Measurements from ENCODE around the gene NIPAL1. TPM values are rescaled to one million over a fixed set of nuclear protein-coding genes. Genes with fewer than 3 reads are reported as not detected.

Gene NIPAL1
- total and polyA plus RNA-seq, 2 donors (not counting 3 experiments of a cell fraction or from before 2014, with no cell fraction given) = 0.36 to 1.7 TPM

- no peaks in the 10 kb centered on the region for H3K9me3 ChIP-seq (replicated peaks; ENCODE audit: control insufficient read depth, insufficient read depth, low read length)
- H3K9me1 ChIP-seq (replicated peaks; ENCODE audit: control insufficient read depth, extremely low read depth, insufficient read depth, low read length) = no peaks in the 10 kb centered on the region
- peaks cover 10% of the 10 kb centered on the region for H3K4me1 ChIP-seq (ENCODE audit: control insufficient read depth, extremely low read depth, insufficient read depth, low read length)
- TF ChIP-seq MAX (IDR thresholded peaks at IDR 0.05; ENCODE audit: insufficient read depth, insufficient read length) = no peak
- no peak for TF ChIP-seq FOS (IDR thresholded peaks at IDR 0.05; ENCODE audit: borderline replicate concordance, insufficient read depth, low read length)
- TF ChIP-seq CTCF (IDR thresholded peaks at IDR 0.05; ENCODE audit: extremely low read depth in 1 of 2, insufficient read depth in 1 of 2, low read depth in 1 of 2, low read length in 2 of 2) = no peak
- no peak for TF ChIP-seq GATA2 (IDR thresholded peaks at IDR 0.05; ENCODE audit: insufficient read depth, insufficient read length, low read depth, low read length)
- no peak for TF ChIP-seq POLR2A (IDR thresholded peaks at IDR 0.05; ENCODE audit: low read depth, low read length)
- TF ChIP-seq POLR2AphosphoS5 (IDR thresholded peaks at IDR 0.05; ENCODE audit: insufficient read depth, low read depth, low read length) = no peak
- TF ChIP-seq EZH2 (IDR thresholded peaks at IDR 0.05; ENCODE audit: borderline replicate concordance, low read depth, low read length, severe bottlenecking) = no peak
- no peak for TF ChIP-seq MYC (IDR thresholded peaks at IDR 0.05; ENCODE audit: low read depth, low read length)
- TF ChIP-seq JUN (IDR thresholded peaks at IDR 0.05; ENCODE audit: borderline replicate concordance, insufficient read depth, insufficient read length, low read depth) = no peak
- ChIA-PET POLR2A (no interaction called here), CTCF (no interaction called here)
- H3K79me2 ChIP-seq (ENCODE audit: control insufficient read depth, insufficient read depth, low read length) = no peaks in the 10 kb centered on the region
- H4K20me1 ChIP-seq (replicated peaks; ENCODE audit: control insufficient read depth, extremely low read depth, insufficient read depth, low read length) = no peaks in the 10 kb centered on the region
- H3K36me3 ChIP-seq (ENCODE audit: control insufficient read depth in 2 of 2, extremely low read depth in 1 of 2, insufficient read depth in 2 of 2, low read length in 2 of 2) = no peaks in the 10 kb centered on the region
- dilution Hi-C loops (cut with MboI; ENCODE audit: extremely low pct_ligation_motif_present, low sequenced_read_pairs) (no loop called here), intact Hi-C loops (cut with micrococcal nuclease) (no loop called here)
- BruUV-seq (replicated peaks) = no TSS peak
- H3K4me3 ChIP-seq (replicated peaks in 1 of 3; ENCODE audit: insufficient read depth in 1 of 3, low read depth in 1 of 3, low read length in 3 of 3) = no peak overlapping the region
- no peak overlapping the region for H3K4me2 ChIP-seq (ENCODE audit: insufficient read depth, low read length)
- no peak overlapping the region for H2AFZ ChIP-seq (ENCODE audit: low read depth, low read length)
- FAIRE-seq (no peak), DNase-seq (ENCODE audit: low read depth, low spot score) (no peak)
- no peak overlapping the region for H3K27ac ChIP-seq (ENCODE audit: insufficient read depth, low read depth, low read length)
- H3K9ac ChIP-seq (replicated peaks; ENCODE audit: extremely low read depth, insufficient read depth, low read length) = no peak overlapping the region
- peaks cover 0 to 4% of the 10 kb centered on the region in 2 experiments for H3K27me3 ChIP-seq (ENCODE audit: control insufficient read depth in 2 of 2, insufficient read depth in 2 of 2, low read length in 2 of 2)
Observed at GRCh38 chr4:48015216-48015615, 1.4 kb upstream of the NIPAL1 start.
